DMS153 treated with DMSO at 0.1 percent for 48 hours (cell line): ENCODE measurements around the gene KLF1.
A peak's percentile ranks its signal among the peaks of the same experiment; 100 is the strongest.
"Not testable (repeated sequence)": the region's sequence is repeated elsewhere in the genome, so short reads cannot be mapped to it uniquely, and the experiment has no call there.

Source experiments
- DNase-seq: peaks from one replicate; lab custom pipeline; 2025; ENCODE audit not compliant: unreplicated experiment; lab: John Stamatoyannopoulos, UW

Gene KLF1

GRCh38 chr19:12868540-12869112, 18.4 kb downstream of the KLF1 start:
- no peak for DNase-seq

GRCh38 chr19:12867120-12868099, 19.6 kb downstream of the KLF1 start:
- DNase-seq, result peak; percentile 28

GRCh38 chr19:12866416-12867119, 20.4 kb downstream of the KLF1 start:
- DNase-seq, result no peak

GRCh38 chr19:12865746-12866415, 21.1 kb downstream of the KLF1 start:
- DNase-seq, result no peak

- DNase-seq, result peak; percentile 13
Observed at GRCh38 chr19:12864721-12865715, 22.0 kb downstream of the KLF1 start.

- DNase-seq, result no peak
Observed at GRCh38 chr19:12864143-12864542, 22.9 kb downstream of the KLF1 start.

- no peak for DNase-seq
Observed at GRCh38 chr19:12859546-12859945, 27.5 kb downstream of the KLF1 start.

- no peak for DNase-seq
Observed at GRCh38 chr19:12858041-12858928, 28.7 kb downstream of the KLF1 start.

- DNase-seq, result no peak
Observed at GRCh38 chr19:12856653-12857052, 30.3 kb downstream of the KLF1 start.

GRCh38 chr19:12847159-12848139, 39.6 kb downstream of the KLF1 start:
- peak; percentile 62 for DNase-seq

- DNase-seq, result not testable (repeated sequence)
Observed at GRCh38 chr19:12846613-12847012, 40.4 kb downstream of the KLF1 start.

- DNase-seq, result no peak
Observed at GRCh38 chr19:12843999-12844732, 42.8 kb downstream of the KLF1 start.

GRCh38 chr19:12843328-12843727, 43.7 kb downstream of the KLF1 start:
- no peak for DNase-seq

GRCh38 chr19:12842511-12842910, 44.5 kb downstream of the KLF1 start:
- DNase-seq, result no peak

- DNase-seq, result peak; percentile 47
Observed at GRCh38 chr19:12841094-12841493, 45.9 kb downstream of the KLF1 start.

- DNase-seq, result peak; percentile 86
Observed at GRCh38 chr19:12840091-12841079, 46.6 kb downstream of the KLF1 start.
